Upper lobe of left lung (tissue), 4 donors: ENCODE measurements around the gene HSD17B3.

Experiments
- EP300 ChIP-seq, 4 donors: sonication (generic); formaldehyde crosslinking; IDR thresholded peaks; one replicate each; pipeline ENCODE4 v1.5.1; 2017; ENCODE audit warnings: antibody characterized with exemption in 4 of 4, control low read depth in 2 of 4
- POLR2A ChIP-seq, 4 donors: fragments of 450-650 bp; IDR thresholded peaks; one replicate each; pipeline ENCODE4 v1.5.1; 2016 to 2017; ENCODE audit warnings: antibody characterized with exemption in 4 of 4, mild to moderate bottlenecking in 2 of 4
- POLR2AphosphoS5 ChIP-seq, 2 donors: sonication (generic); formaldehyde crosslinking; IDR thresholded peaks; one replicate each; pipeline ENCODE4 v1.5.1; 2017; ENCODE audit warnings: antibody characterized with exemption in 2 of 2
- TF ChIP-seq, protein P1 (sequence below), 6 experiments: fragments of 450-650 bp in 4 of 6; fragments of 200-600 bp in 2 of 6; sonication (generic) in 2 of 6; IDR thresholded peaks; one replicate each; pipeline ENCODE4 v1.5.1; 2016 to 2019; ENCODE audit warnings: antibody characterized with exemption in 6 of 6

DNA sequence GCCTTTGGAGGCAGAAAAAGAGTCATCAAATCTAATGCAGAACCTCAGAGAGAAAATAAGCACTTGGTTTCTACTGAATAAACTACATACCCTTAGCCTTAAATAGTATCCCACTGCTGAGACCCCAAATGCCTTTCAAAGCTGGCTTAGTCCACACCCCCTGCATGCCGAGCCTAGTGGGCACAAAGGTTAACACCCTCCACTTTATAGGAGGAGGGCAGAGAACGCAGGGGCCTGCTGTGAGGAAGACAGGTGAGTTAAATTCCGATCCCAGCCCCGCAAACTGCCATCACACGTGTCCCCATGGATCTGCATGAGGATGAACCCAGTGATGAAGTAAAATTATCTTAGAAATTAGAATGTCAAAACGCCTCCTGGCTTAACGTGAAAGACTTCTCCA, 19.5 kb upstream of the HSD17B3 start:
- TF ChIP-seq POLR2A (IDR thresholded peaks at IDR 0.05) (no peak), POLR2AphosphoS5 (IDR thresholded peaks at IDR 0.05) (no peak), EP300 (IDR thresholded peaks at IDR 0.05) (no peak)
- TF ChIP-seq, protein P1, sequence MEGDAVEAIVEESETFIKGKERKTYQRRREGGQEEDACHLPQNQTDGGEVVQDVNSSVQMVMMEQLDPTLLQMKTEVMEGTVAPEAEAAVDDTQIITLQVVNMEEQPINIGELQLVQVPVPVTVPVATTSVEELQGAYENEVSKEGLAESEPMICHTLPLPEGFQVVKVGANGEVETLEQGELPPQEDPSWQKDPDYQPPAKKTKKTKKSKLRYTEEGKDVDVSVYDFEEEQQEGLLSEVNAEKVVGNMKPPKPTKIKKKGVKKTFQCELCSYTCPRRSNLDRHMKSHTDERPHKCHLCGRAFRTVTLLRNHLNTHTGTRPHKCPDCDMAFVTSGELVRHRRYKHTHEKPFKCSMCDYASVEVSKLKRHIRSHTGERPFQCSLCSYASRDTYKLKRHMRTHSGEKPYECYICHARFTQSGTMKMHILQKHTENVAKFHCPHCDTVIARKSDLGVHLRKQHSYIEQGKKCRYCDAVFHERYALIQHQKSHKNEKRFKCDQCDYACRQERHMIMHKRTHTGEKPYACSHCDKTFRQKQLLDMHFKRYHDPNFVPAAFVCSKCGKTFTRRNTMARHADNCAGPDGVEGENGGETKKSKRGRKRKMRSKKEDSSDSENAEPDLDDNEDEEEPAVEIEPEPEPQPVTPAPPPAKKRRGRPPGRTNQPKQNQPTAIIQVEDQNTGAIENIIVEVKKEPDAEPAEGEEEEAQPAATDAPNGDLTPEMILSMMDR (IDR thresholded peaks at IDR 0.05), result no peak
